AG09309 (cell line): ENCODE data around the gene ADM5.

Experiments used
- DNase-seq: peaks from one replicate; pipeline ENCODE4 v3.0.0-alpha.2; 2010; ENCODE audit warnings: low read depth
- H3K4me3 ChIP-seq: 2 replicates; pipeline ENCODE4 v1.5.1; 2011; ENCODE audit warnings: mild to moderate bottlenecking, low read depth, low read length, moderate library complexity; ENCODE audit not compliant: control insufficient read depth
- TF ChIP-seq, protein P1 (sequence below): IDR thresholded peaks from 2 replicates; pipeline ENCODE4 v1.5.1; 2011; ENCODE audit warnings: mild to moderate bottlenecking, low read depth, low read length, inconsistent platforms; ENCODE audit not compliant: insufficient read depth, control insufficient read depth; ENCODE audit errors: missing control alignments

Gene ADM5

DNA sequence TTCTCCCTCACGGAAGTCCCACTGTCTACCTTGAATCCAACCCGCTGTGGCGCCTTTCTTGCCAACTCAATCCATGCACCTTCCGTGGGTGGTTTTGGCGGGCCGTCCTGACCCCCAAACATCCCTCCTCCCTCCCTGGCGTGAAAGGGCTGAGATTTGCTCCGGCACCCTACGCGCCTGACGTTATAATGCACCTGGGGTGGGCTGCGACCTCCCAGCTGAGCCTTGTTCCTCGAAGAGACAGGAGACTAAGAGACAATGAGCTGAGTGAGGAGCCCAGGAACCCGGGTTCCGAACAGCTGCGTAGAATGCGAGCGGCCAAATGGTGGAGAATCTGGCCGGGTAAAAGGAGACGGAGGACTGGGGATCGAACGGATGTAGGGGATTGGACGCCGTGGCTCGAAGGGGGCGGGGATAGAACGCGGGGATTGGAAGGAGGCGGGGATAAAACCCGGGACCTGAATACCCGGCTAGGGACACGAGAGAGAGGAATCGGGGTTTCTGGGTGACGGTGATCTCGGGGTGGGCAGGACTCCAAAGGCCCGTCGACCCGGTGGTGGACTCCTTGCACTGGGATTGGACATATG lies 1.4 kb downstream of the ADM5 start, which contains the start of gene CPT1C:
CPT1C (plus strand) TSS at position 461 of the 587 bp plus-strand sequence. CDS start 1,137 bp downstream, outside the sequence.
- no peak for DNase-seq
- TF ChIP-seq, protein P1, sequence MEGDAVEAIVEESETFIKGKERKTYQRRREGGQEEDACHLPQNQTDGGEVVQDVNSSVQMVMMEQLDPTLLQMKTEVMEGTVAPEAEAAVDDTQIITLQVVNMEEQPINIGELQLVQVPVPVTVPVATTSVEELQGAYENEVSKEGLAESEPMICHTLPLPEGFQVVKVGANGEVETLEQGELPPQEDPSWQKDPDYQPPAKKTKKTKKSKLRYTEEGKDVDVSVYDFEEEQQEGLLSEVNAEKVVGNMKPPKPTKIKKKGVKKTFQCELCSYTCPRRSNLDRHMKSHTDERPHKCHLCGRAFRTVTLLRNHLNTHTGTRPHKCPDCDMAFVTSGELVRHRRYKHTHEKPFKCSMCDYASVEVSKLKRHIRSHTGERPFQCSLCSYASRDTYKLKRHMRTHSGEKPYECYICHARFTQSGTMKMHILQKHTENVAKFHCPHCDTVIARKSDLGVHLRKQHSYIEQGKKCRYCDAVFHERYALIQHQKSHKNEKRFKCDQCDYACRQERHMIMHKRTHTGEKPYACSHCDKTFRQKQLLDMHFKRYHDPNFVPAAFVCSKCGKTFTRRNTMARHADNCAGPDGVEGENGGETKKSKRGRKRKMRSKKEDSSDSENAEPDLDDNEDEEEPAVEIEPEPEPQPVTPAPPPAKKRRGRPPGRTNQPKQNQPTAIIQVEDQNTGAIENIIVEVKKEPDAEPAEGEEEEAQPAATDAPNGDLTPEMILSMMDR = no peak
- peak within 1 kb of the TSS; percentile 61 for H3K4me3 ChIP-seq

DNA sequence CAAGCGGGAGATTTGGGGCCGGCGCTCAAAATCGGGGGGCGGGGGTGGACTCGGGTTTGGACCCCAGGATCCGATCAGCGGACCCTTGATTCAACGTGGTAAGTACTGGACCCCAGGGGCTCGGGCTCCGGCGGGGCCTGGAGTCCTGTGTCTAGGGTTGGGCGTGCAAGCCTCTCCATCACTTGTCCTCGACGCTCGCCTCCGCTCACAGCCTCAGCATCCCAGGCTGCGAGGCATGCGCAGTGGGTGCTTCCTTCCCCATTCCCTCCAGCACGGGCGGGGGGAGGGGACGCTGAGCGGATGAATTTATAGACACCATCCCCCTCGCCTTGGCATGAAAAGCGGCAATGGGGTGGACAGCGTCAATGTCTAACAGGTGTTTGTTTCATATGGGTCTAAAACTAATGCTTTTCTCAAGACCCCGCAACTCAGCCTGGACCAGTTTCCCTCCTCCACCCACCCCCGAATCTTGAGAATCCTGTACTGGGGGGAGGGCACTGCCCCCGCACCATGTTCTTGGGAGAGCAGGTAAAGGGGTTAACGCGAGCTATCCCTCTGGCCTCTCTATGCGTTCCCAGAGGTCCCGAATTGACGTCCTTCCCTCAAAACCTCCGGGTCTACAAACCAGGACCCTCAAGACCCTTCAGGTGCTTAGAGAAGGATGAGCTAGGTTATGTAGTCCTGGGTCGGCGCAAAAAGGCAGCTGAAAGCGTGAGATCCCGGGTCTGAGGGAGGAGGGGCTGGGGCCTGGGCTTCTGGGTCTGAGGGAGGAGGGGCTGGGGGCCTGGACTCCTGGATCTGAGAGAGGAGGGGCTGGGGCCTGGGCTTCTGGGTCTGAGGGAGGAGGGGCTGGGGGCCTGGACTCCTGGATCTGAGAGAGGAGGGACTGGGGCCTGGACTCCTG lies 2.1 kb downstream of the ADM5 start:
- peak overlapping the region; percentile 61 for H3K4me3 ChIP-seq
- TF ChIP-seq, protein P1 = no peak
- DNase-seq = no peak

DNA sequence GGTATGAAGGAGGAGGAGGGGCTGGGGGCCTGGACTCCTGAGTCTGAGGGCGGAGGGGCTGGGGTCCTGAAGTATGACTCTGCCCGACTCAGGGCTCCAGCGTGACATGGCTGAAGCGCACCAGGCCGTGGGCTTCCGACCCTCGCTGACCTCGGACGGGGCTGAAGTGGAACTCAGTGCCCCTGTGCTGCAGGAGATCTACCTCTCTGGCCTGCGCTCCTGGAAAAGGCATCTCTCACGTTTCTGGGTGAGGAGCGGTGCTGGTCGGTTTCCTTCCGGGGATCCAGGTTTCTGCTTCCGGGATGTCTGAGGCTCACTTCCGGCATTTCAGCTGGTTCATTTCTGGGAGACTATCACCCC lies 2.7 kb downstream of the ADM5 start:
- H3K4me3 ChIP-seq = peak overlapping the region; percentile 61
- no peak for DNase-seq
- TF ChIP-seq, protein P1 = no peak

DNA sequence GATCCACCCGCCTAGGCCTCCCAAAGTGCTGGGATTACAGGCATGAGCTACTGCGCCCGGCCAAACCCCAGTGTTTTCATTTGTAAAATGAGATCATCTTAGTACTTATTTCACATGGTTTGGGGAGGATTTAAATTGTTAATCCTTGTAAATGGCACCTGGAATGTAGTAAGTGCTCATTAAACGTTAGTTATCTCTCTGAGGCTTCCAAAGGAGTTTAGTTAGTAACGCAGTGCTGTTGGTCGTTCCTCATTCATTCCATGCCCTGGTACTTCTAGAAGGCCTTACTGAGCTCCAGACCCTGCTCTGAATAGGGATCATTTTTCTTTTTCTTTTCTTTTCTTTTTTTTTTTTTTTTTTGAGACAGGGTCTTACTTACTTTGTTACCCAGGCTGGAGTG lies 6.7 kb downstream of the ADM5 start:
- H3K4me3 ChIP-seq = no peak overlapping the region
- TF ChIP-seq, protein P1 = no peak
- no peak for DNase-seq

DNA sequence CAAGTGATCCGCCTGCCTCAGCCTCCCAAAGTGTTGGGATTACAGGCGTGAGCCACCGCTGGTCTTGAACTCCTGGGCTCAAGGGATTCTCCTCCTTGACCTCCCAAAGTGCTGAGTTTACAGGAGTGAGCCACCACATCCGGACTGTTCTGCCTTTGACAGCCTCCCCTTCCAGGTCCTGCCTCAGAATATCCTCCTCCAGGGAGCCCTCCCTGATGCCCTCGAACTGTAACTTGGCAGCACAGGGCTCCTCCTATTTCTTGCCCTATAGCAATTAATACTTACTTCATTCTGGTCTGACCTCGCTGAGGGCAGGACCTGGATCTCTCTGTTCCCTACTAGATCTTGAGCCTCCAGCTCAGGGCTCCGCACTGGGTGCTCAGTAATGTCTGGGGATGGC lies 7.5 kb downstream of the ADM5 start:
- no peak for DNase-seq
- no peak overlapping the region for H3K4me3 ChIP-seq
- TF ChIP-seq, protein P1 = no peak

DNA sequence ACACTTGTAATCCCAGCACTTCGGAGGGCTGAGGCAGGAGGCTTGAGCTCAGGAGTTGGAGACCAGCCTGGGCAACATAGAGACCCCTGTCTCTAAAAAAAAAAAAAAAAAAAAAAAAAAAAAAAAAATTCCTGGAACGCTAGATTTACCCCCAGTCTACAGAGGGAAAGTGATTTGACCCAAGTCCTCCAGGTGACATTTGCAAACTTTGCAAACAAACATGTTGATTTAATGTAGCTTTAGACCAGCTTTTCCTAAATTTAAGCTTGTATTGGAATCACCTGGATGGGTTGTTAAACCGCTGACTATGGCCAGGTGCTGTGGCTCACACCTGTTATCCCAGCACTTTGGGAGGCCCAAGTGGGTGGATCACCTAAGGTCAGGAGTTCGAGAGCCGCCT lies 10.0 kb downstream of the ADM5 start:
- no peak overlapping the region for H3K4me3 ChIP-seq
- no peak for DNase-seq
- TF ChIP-seq, protein P1 = no peak
